Transverse colon (tissue), 3 donors: ENCODE results near the gene TACC2.

Experiments
- CTCF ChIP-seq, 5 experiments: fragments of 200-600 bp in 3 of 5; fragments of 450-650 bp in 2 of 5; sonication (generic) in 3 of 5; IDR thresholded peaks; 1 replicate in 2 of 5; 2 replicates in 3 of 5; pipeline ENCODE4 v1.5.1; 2016 to 2017; ENCODE audit warnings: antibody characterized with exemption in 5 of 5, inconsistent platforms in 3 of 5, mild to moderate bottlenecking in 2 of 5, moderate library complexity in 1 of 5
- EP300 ChIP-seq: sonication (generic); formaldehyde crosslinking; IDR thresholded peaks from one replicate; pipeline ENCODE4 v1.6.1; 2017; ENCODE audit warnings: antibody characterized with exemption, low read depth
- POLR2A ChIP-seq: fragments of 450-650 bp; IDR thresholded peaks from one replicate; pipeline ENCODE4 v1.6.1; 2016; ENCODE audit warnings: antibody characterized with exemption, mild to moderate bottlenecking, moderate library complexity

GRCh38 chr10:122033224-122033926, 44.4 kb downstream of the TACC2 start:
- TF ChIP-seq CTCF (IDR thresholded peaks at IDR 0.05) (no peak), POLR2A (peak; percentile 46), EP300 (no peak)
